NB4 (cell line): Measurements from ENCODE around the gene PLA2G7.

Experiments used
- POLR2A ChIP-seq: IDR thresholded peaks from 2 replicates; pipeline ENCODE4 v1.6.1; 2011; ENCODE audit warnings: mild to moderate bottlenecking; ENCODE audit not compliant: insufficient read length; ENCODE audit errors: extremely low read depth
- TF ChIP-seq, protein P1 (sequence below): IDR thresholded peaks from one replicate; pipeline ENCODE4 v1.5.1; 2012; ENCODE audit warnings: low read depth, low read length
- TF ChIP-seq, protein P2 (sequence below): IDR thresholded peaks from 2 replicates; pipeline ENCODE4 v1.6.1; 2011; ENCODE audit warnings: low read depth, low read length

DNA sequence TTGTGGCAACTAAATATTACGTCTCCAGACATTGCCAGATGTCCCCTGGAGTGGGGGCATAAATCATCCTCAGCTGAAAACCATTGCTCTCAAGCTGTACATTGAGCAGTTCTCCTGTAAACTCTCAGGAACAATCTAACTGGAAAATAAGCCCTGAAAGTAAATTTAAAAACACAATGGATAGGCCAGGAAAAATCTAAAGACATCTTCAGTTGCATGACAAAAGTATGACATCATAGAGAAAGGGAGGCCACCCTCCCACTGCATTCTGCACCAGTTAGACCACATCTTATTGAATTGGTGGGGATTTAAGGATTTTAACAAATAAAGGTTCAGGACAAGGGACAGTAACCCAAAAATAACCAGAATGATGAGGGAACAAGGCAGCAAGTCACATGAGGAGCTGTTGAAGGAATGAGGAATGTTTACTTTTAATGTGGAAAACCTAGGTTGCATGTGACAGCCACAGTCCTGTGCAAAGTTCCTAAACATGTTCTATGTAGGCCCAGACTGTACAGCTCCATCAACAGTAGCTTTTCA is 5.3 kb downstream of the PLA2G7 start:
- TF ChIP-seq, protein P1, sequence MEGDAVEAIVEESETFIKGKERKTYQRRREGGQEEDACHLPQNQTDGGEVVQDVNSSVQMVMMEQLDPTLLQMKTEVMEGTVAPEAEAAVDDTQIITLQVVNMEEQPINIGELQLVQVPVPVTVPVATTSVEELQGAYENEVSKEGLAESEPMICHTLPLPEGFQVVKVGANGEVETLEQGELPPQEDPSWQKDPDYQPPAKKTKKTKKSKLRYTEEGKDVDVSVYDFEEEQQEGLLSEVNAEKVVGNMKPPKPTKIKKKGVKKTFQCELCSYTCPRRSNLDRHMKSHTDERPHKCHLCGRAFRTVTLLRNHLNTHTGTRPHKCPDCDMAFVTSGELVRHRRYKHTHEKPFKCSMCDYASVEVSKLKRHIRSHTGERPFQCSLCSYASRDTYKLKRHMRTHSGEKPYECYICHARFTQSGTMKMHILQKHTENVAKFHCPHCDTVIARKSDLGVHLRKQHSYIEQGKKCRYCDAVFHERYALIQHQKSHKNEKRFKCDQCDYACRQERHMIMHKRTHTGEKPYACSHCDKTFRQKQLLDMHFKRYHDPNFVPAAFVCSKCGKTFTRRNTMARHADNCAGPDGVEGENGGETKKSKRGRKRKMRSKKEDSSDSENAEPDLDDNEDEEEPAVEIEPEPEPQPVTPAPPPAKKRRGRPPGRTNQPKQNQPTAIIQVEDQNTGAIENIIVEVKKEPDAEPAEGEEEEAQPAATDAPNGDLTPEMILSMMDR, result no peak
- TF ChIP-seq POLR2A, result no peak
- TF ChIP-seq, protein P2, sequence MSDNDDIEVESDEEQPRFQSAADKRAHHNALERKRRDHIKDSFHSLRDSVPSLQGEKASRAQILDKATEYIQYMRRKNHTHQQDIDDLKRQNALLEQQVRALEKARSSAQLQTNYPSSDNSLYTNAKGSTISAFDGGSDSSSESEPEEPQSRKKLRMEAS, result no peak
